WI38 (cell line): Measurements from ENCODE around the gene XPO4.
"Not testable (repeated sequence)": the region's sequence is repeated elsewhere in the genome, so short reads cannot be mapped to it uniquely, and the experiment has no call there.

Experiments used
- H3K4me3 ChIP-seq: 2 replicates; pipeline ENCODE4 v1.5.1; 2011; ENCODE audit warnings: low read depth, mild to moderate bottlenecking, control low read depth, low read length
- TF ChIP-seq, protein P1 (sequence below): IDR thresholded peaks from 2 replicates; pipeline ENCODE4 v1.5.1; 2012; ENCODE audit warnings: low read depth, mild to moderate bottlenecking, control low read depth, low read length

XPO4 gene

DNA sequence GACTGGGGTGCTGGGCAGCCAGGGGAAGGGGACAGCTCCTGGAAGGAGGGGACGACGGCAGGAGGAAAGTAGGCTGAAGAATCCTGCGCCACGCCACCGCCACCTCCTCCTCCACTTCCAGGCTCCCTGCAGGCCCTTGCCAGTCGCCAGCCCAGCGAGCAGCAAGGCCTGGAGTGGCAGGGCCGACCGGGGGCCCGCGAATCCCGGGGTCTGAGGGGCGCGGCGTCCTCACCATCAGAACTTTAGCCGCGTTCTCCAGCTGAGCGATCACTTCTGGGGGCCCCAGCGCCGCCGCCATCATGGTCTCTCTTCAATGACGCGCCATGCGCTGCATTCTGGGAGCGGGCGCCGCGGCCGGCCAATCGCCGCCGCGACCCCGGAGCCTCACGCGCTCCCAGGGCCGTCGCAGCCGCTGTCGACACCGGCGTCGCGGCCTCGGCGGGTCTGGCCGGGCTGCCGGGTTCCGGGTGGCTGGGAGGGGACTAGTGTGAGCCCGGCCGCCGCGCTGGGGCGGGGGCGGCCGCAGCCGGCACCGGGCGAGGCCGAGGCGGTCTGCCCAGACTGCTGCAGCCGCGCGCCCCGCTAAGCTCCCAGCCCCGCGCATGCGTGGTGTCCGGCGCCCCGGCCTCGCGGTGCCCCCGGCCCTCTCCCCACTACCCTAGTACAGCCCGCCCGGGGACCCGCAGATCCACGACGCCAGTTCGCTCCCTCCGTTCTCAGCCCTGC, at the start of gene XPO4:
Gene XPO4 (minus strand): TSS at position 309 of the 726 bp plus-strand sequence. CDS start 8 bp downstream, at position 301.
- TF ChIP-seq, protein P1, sequence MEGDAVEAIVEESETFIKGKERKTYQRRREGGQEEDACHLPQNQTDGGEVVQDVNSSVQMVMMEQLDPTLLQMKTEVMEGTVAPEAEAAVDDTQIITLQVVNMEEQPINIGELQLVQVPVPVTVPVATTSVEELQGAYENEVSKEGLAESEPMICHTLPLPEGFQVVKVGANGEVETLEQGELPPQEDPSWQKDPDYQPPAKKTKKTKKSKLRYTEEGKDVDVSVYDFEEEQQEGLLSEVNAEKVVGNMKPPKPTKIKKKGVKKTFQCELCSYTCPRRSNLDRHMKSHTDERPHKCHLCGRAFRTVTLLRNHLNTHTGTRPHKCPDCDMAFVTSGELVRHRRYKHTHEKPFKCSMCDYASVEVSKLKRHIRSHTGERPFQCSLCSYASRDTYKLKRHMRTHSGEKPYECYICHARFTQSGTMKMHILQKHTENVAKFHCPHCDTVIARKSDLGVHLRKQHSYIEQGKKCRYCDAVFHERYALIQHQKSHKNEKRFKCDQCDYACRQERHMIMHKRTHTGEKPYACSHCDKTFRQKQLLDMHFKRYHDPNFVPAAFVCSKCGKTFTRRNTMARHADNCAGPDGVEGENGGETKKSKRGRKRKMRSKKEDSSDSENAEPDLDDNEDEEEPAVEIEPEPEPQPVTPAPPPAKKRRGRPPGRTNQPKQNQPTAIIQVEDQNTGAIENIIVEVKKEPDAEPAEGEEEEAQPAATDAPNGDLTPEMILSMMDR, result no peak
- H3K4me3 ChIP-seq, result peak within 1 kb of the TSS; percentile 99

DNA sequence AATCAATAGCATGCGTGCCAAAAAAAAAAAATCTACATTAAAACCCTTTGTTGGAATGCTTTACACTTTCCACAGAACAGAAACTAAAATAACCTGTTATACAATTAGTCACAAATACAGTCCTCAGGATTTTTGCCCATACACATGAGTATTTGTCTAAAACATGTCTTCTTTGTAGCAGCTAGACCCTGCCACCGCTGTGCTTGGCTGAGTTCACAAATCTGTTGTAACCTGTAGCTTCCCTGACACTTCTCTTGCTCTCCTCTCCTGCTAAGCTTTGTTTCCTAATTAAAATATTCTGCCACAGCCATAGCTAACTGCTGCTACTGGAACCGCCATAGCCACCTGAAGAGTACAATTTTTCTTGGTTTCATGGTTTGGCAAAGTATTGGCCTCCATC, 45.5 kb upstream of the XPO4 start:
- not testable (repeated sequence) for H3K4me3 ChIP-seq

DNA sequence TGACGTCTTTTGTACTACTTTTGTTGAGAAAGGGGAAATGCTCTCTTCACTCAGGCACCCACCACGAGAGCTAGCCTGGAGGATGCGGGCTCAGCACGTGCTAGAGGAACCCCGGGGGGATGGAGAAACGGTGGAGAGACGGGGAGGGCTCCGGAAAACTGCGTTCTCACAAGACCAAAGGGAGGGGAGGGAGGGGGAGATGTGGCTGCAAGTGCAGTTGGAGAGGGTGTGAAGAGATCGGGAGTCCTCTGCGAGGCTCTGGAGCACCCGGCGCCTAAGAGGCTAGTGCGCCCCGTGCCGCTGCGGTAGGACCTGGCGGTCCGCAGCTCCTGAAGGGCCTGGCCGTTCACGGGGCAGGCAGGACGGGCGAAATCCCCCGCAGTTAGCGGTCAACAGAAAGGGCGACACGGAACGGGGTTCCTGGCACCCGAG, 43.4 kb upstream of the XPO4 start:
- H3K4me3 ChIP-seq, result no peak overlapping the region
- TF ChIP-seq, protein P1, result no peak

DNA sequence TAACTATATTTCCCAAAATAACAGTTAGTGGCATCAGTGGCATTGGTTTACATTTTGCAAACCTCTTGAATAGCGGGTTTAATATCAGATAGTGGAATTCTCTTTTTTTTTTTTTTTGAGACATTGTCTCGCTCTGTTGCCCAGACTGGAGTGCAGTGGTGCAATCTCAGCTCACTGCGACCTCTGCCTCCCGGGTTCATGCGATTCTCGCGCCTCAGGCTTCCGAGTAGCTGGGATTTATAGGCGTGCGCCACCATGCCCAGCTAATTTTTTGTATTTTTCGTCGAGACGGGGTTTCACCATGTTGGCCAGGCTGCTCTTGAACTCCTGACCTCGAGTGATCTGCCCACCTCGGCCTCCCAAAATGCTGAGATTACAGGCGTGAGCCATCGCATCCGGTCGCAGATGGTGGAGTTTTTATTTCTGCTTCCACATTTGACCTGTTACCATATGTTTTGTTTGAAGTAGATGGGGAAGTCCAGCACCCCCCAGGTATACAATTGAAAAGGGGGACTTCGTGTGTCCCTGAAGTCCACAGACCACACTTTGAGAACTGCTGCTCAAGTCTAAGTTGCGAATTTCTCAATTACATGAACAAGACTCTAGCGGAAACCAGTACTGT, 40.5 kb upstream of the XPO4 start:
- TF ChIP-seq, protein P1, result no peak
- no peak overlapping the region for H3K4me3 ChIP-seq

DNA sequence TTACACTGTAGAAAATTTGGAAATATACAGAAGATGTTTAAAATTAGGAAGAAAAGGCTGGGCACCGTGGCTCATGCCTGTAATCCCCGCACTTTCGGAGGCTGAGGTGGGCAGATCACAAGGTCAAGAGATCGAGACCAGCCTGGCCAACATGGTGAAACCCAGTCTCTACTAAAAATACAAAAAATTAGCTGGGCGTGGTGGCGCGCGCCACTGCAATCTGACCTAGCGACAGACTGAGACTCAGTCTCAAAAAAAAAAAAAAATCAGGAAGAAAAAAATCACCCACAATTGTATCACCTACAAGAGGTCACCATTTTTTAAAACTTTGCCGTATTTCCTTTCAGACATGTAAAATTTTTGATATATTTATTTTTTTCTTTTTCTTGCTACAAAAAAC, 38.0 kb upstream of the XPO4 start:
- not testable (repeated sequence) for H3K4me3 ChIP-seq

DNA sequence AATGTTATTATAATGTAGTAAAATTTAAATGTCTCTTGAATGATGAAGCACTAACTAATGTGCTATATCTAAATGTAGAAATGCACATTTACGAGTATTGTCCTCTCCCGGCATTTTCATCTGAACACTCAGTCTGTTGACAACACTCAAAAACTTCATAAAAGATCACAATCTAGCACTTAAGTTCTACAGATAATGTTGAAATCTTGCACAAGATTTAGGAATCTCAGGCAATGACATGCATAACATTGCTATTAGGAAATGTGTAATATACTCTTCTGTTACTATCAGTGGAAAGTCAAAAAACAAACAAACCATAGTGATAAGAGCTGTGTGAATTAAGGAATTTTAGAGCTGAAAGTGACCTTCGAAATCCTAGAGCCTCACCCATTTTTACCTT, 37.5 kb upstream of the XPO4 start:
- no peak overlapping the region for H3K4me3 ChIP-seq
- TF ChIP-seq, protein P1, result no peak

DNA sequence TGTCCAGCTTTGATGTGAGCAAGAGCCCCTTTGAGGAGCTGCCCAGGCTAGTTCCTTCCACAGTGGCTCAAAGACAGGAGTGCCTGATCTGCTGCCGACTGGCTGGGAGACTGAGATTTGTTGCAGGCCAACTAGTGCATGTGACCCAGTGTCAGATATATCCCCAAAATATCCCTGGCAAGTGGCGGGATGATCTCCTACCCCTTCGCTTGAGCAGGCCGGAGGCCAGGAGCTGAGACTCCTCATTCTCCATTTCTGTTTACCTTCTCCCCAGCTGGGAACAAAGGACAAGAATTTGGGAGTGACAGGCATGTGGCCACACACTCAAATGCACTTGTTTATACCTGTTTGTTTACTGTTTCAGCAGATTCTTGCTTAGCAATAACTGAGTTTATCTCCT, 37.1 kb upstream of the XPO4 start:
- no peak overlapping the region for H3K4me3 ChIP-seq
- TF ChIP-seq, protein P1, result no peak

DNA sequence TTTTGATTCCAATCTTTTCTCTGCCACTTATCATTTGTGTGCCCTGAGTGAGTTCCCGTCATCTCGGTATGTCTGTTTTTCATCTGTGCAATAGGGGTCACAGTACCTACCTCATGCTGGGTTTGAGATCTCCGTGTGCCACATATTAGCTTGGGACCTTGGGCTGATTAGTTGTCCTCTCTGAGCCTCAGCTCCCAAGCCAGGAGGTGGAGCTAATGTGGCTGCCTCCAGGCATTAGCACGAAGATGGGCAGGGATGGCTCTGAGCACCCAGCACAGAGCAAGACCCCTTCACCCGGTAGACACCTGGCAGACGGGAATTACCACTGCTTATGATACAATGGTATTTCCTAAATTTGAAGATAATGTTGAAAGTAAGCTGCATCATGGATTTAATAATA, 35.8 kb upstream of the XPO4 start:
- no peak overlapping the region for H3K4me3 ChIP-seq
- TF ChIP-seq, protein P1, result no peak
